Testis (tissue), 3 donors: ENCODE results near the gene DZANK1. TPM values are rescaled to one million over a fixed set of nuclear protein-coding genes. Genes with fewer than 3 reads are reported as not detected.
A peak's percentile ranks its signal among the peaks of the same experiment; 100 is the strongest.

Experiments used
- DNase-seq: peaks from one replicate; pipeline ENCODE4 v3.0.0-alpha.2; 2019
- H3K27ac ChIP-seq, 2 donors: fragments of 200-600 bp; sonication (generic); one replicate each; pipeline ENCODE4 v1.5.1; 2019
- H3K27me3 ChIP-seq: fragments of 200-600 bp; sonication (generic); one replicate; pipeline ENCODE4 v1.5.1; 2019
- H3K36me3 ChIP-seq: fragments of 200-600 bp; sonication (generic); one replicate; pipeline ENCODE4 v1.5.1; 2017; ENCODE audit warnings: low read depth; ENCODE audit errors: missing control alignments
- H3K4me1 ChIP-seq: fragments of 200-600 bp; sonication (generic); one replicate; pipeline ENCODE4 v1.5.1; 2019
- H3K4me3 ChIP-seq, 2 donors: fragments of 200-600 bp; sonication (generic); one replicate each; pipeline ENCODE4 v1.5.1; 2017 to 2019
- H3K9me3 ChIP-seq: fragments of 200-600 bp; sonication (generic); one replicate; pipeline ENCODE4 v1.5.1; 2017
- POLR2A ChIP-seq: fragments of 450-650 bp; IDR thresholded peaks from one replicate; pipeline ENCODE4 v1.6.1; 2017; ENCODE audit warnings: antibody characterized with exemption, mild to moderate bottlenecking, moderate library complexity
- WGBS, 2 donors: methylation state at CpG; one replicate each; pipeline ENCODE4 v1.1.5; 2018; 5-methylcytosine and 5-hydroxymethylcytosine counted together
- intact Hi-C: fragments of 100-400 bp; cut with DNase I; formaldehyde crosslinking; loops from one replicate; pipeline ENCODE4 v1.15.1; 2023; ENCODE audit warnings: low total_unique reads
- polyA plus RNA-seq: library from polyadenylated mRNA; stranded (reverse); fragments of 350-450 nt; fragmentation: Illumina TruSeq; extraction: RNeasy Lipid Tissue Mini Kit (QIAGEN cat#74804); gene quantifications from one replicate; pipeline ENCODE4 v1.2.3, GENCODE V29; 2014; ENCODE audit warnings: low read depth, low replicate concordance; ENCODE audit not compliant: insufficient read depth
- total RNA-seq, 2 donors: library from RNA; depleted of rRNA; stranded (reverse); fragments of >200 nt; gene quantifications; one replicate each; pipeline ENCODE4 v1.2.3, GENCODE V29; 2016
- TF ChIP-seq, protein P1 (sequence below), 3 experiments: fragments of 450-650 bp in 2 of 3; fragments of 200-600 bp in 1 of 3; sonication (generic) in 1 of 3; IDR thresholded peaks; one replicate each; pipeline ENCODE4 v1.5.1; 2016 to 2019; ENCODE audit warnings: antibody characterized with exemption in 3 of 3, mild to moderate bottlenecking in 2 of 3, moderate library complexity in 1 of 3

The DZANK1 gene
- total and polyA plus RNA-seq, 3 donors from 2014 or later = 10.2 to 12.1 (median 11.6) TPM

- H3K27ac ChIP-seq = peak overlapping the region in 1 of 2 donors; percentile 1
- intact Hi-C loops = no loop called here
- H3K4me1 ChIP-seq = no peaks in the 10 kb centered on the region
- H3K36me3 ChIP-seq = no peaks in the 10 kb centered on the region
- H3K4me3 ChIP-seq = no peak overlapping the region
- no peaks in the 10 kb centered on the region for H3K27me3 ChIP-seq
- H3K9me3 ChIP-seq = no peaks in the 10 kb centered on the region
- peak; percentile 37 for DNase-seq
- no peak for TF ChIP-seq POLR2A
- TF ChIP-seq, protein P1, sequence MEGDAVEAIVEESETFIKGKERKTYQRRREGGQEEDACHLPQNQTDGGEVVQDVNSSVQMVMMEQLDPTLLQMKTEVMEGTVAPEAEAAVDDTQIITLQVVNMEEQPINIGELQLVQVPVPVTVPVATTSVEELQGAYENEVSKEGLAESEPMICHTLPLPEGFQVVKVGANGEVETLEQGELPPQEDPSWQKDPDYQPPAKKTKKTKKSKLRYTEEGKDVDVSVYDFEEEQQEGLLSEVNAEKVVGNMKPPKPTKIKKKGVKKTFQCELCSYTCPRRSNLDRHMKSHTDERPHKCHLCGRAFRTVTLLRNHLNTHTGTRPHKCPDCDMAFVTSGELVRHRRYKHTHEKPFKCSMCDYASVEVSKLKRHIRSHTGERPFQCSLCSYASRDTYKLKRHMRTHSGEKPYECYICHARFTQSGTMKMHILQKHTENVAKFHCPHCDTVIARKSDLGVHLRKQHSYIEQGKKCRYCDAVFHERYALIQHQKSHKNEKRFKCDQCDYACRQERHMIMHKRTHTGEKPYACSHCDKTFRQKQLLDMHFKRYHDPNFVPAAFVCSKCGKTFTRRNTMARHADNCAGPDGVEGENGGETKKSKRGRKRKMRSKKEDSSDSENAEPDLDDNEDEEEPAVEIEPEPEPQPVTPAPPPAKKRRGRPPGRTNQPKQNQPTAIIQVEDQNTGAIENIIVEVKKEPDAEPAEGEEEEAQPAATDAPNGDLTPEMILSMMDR (IDR thresholded peaks at IDR 0.05) = no peak
- whole genome bisulfite sequencing, 2 donors = 66 to 69% methylated on average over 5 of the region's 5 CpGs
Observed at GRCh38 chr20:18416486-18416885, 50.3 kb downstream of the DZANK1 start.

- Histone ChIP-seq H3K36me3 (no peaks in the 10 kb centered on the region), H3K4me1 (no peaks in the 10 kb centered on the region), H3K27ac (no peak overlapping the region), H3K9me3 (no peaks in the 10 kb centered on the region), H3K27me3 (no peaks in the 10 kb centered on the region), H3K4me3 (no peak overlapping the region)
- WGBS, 2 donors = 86 to 88% methylated on average over 5 of the region's 5 CpGs
- TF ChIP-seq, protein P1 (IDR thresholded peaks at IDR 0.05) = no peak
- no peak for TF ChIP-seq POLR2A
- DNase-seq = no peak
- intact Hi-C loops = no loop called here
Observed at GRCh38 chr20:18414140-18414539, 52.7 kb downstream of the DZANK1 start.

GRCh38 chr20:18412221-18412901 is 54.5 kb downstream of the DZANK1 start:
- Histone ChIP-seq H3K27me3 (no peaks in the 10 kb centered on the region), H3K4me3 (no peak overlapping the region), H3K4me1 (no peaks in the 10 kb centered on the region), H3K27ac (no peak overlapping the region), H3K9me3 (no peaks in the 10 kb centered on the region), H3K36me3 (no peaks in the 10 kb centered on the region)
- WGBS, 2 donors = 82 to 85% methylated on average over 6 of the region's 6 CpGs
- DNase-seq = no peak
- TF ChIP-seq, protein P1 (IDR thresholded peaks at IDR 0.05) = no peak
- no peak for TF ChIP-seq POLR2A
- intact Hi-C loops = no loop called here

DNA sequence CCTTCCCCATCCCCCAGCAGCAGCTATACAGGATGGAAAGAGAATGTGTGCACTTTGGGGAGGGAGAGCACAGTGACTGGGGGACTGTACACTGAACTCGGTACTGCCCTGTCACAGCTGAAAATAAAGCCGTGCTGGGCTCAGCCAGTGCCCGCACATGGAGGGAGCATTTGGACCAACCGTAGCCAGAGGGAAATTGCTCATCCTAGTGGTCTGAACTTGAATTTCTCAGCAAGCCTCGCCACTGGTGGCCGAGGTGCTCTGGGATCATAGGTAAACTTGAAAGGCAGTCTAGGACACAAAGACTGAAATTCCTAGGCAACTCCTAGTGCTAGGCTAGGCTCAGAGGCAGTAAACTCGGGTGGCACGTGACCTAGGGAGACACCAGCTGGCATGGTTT is 61.0 kb downstream of the DZANK1 start:
- 92 to 94% methylated on average over 8 of the region's 8 CpGs for WGBS, 2 donors
- no peaks in the 10 kb centered on the region for H3K36me3 ChIP-seq
- DNase-seq = no peak

More for the DNA sequence above, 61.0 kb downstream of the DZANK1 start:
- no peak for TF ChIP-seq POLR2A
- TF ChIP-seq, protein P1 (IDR thresholded peaks at IDR 0.05) = no peak
- H3K4me1 ChIP-seq = no peaks in the 10 kb centered on the region
- H3K27ac ChIP-seq = no peak overlapping the region
- H3K9me3 ChIP-seq = no peaks in the 10 kb centered on the region
- intact Hi-C loops = no loop called here
- H3K4me3 ChIP-seq = no peak overlapping the region
- no peaks in the 10 kb centered on the region for H3K27me3 ChIP-seq
